ENCODE measurements around the gene NCAM1.

Gene NCAM1

GRCh38 chr11:113091481-113091780, 130.2 kb downstream of the NCAM1 start:
- no peak for DNase-seq

GRCh38 chr11:113096648-113097047, 135.4 kb downstream of the NCAM1 start:
- no peak for DNase-seq

- DNase-seq, result peak; percentile 48
Measured at GRCh38 chr11:113103932-113104690, 142.9 kb downstream of the NCAM1 start.

- DNase-seq, result no peak
Measured at GRCh38 chr11:113104691-113105251, 143.6 kb downstream of the NCAM1 start.

- DNase-seq, result no peak
Measured at GRCh38 chr11:113105592-113105991, 144.4 kb downstream of the NCAM1 start.

GRCh38 chr11:113106507-113106906, 145.3 kb downstream of the NCAM1 start:
- DNase-seq, result no peak

GRCh38 chr11:113110046-113110445, 148.8 kb downstream of the NCAM1 start:
- DNase-seq, result no peak

- no peak for DNase-seq
Measured at GRCh38 chr11:113111156-113111555, 149.9 kb downstream of the NCAM1 start.

- DNase-seq, result no peak
Measured at GRCh38 chr11:113112307-113112706, 151.1 kb downstream of the NCAM1 start.

GRCh38 chr11:113113801-113114704, 152.8 kb downstream of the NCAM1 start:
- peak; percentile 69 for DNase-seq

- DNase-seq, result no peak
Measured at GRCh38 chr11:113114705-113115027, 153.4 kb downstream of the NCAM1 start.

- no peak for DNase-seq
Measured at GRCh38 chr11:113118104-113118503, 156.9 kb downstream of the NCAM1 start.

- no peak for DNase-seq
Measured at GRCh38 chr11:113119074-113119473, 157.9 kb downstream of the NCAM1 start.

- DNase-seq, result no peak
Measured at GRCh38 chr11:113119966-113120736, 158.9 kb downstream of the NCAM1 start.

- DNase-seq, result no peak
Measured at GRCh38 chr11:113121746-113122145, 160.5 kb downstream of the NCAM1 start.

GRCh38 chr11:113124006-113124405, 162.8 kb downstream of the NCAM1 start:
- no peak for DNase-seq

GRCh38 chr11:113124578-113124977, 163.4 kb downstream of the NCAM1 start:
- no peak for DNase-seq

- no peak for DNase-seq
Measured at GRCh38 chr11:113129261-113129992, 168.2 kb downstream of the NCAM1 start.

GRCh38 chr11:113131036-113131775, 170.0 kb downstream of the NCAM1 start:
- DNase-seq, result no peak

GRCh38 chr11:113133071-113133470, 171.9 kb downstream of the NCAM1 start:
- no peak for DNase-seq

- no peak for DNase-seq
Measured at GRCh38 chr11:113134626-113135025, 173.4 kb downstream of the NCAM1 start.

Data from NCI-H1092 treated with DMSO at 0.1 percent for 48 hours (cell line).